ENCODE measurements around the gene RSU1.

RSU1 gene

DNA sequence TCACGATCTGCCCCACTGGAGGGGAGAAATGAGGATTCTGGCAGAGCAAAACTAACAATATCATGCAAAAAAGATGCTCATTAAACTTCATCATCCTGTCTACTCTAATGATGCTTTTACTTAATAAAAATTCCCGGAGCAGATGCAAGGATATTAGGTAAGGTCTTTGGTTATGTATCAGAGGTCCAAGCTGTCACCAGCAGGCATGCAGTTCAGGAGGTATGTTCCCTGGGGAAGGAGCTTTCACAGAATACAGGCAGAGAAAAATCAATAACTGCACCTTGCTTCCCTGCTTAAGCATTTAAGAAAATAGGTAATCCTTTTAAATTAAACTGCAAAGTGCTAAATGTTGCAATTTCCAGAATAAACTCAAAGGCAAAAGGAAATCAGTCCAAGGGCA lies 213.9 kb downstream of the RSU1 start:
- ATAC-seq (replicated peaks) (no peak), DNase-seq (no peak)
- Mint-ChIP-seq H3K4me1 (ENCODE audit: low read depth in 2 of 2) (no peaks in the 10 kb centered on the region), H3K27ac (no peak overlapping the region), H3K9me3 (no peaks in the 10 kb centered on the region), H3K4me3 (no peak overlapping the region), H3K27me3 (no peaks in the 10 kb centered on the region), H3K36me3 (ENCODE audit: insufficient read depth) (peaks cover 1% of the 10 kb centered on the region)

DNA sequence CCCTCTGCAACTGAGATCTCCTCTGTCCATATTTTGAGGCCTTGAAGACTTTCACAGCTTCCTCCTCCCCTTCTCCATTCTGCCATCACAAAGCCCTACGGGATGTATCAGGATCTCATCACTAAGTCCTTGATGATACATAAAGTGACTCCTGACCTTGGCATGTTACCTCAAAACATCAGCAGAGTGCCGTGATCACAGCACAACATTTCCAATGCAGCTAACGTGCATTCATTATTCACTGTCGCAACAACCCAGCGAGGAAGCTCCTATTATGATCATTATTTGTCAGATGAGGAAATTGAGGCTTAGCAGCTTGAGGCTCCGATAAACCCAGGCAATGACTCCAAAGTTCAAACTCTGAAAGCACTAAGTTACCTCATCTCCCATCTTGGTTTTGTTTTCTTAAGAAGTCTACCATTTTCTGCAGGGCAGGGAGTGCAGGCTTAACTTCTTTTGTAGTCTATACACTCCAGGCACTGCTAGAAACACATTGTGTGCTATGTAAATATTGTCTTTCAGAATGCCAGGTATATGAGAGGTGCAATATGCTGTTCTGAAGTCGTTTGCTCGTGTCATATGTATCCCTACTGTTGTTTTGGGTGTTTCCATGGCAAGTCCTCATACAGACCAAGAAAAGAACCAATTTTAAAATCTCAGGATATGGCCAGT lies 215.0 kb downstream of the RSU1 start:
- no peaks in the 10 kb centered on the region for H3K27me3 Mint-ChIP-seq
- H3K4me3 Mint-ChIP-seq = no peak overlapping the region
- H3K27ac Mint-ChIP-seq = no peak overlapping the region
- DNase-seq (no peak), ATAC-seq (replicated peaks) (no peak)
- H3K4me1 Mint-ChIP-seq (ENCODE audit: low read depth in 2 of 2) = no peaks in the 10 kb centered on the region
- H3K36me3 Mint-ChIP-seq (ENCODE audit: insufficient read depth) = peaks cover 3% of the 10 kb centered on the region
- no peaks in the 10 kb centered on the region for H3K9me3 Mint-ChIP-seq

DNA sequence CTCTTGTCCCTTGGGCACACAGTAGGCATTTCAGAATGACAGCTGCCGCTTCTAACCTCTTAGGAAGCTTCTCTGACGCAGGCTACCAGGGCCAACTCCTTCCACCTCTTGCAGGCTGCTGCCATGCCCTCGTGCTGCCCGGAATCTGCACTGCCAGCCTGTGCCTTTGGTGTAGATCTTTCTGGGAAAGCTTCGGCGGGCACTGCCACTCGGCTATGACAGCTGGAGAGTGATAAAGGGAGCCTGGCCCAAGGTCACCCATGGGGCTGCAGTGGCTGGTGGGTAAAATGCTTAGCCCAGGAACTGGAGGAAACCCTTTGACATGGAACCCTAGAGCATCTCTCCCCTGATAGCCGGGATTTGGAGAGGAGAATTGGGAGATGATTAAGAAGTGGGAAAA lies 217.6 kb downstream of the RSU1 start:
- no peak overlapping the region for H3K27ac Mint-ChIP-seq
- H3K4me1 Mint-ChIP-seq (ENCODE audit: low read depth in 2 of 2) = no peaks in the 10 kb centered on the region
- DNase-seq = no peak
- no peak overlapping the region for H3K4me3 Mint-ChIP-seq
- H3K36me3 Mint-ChIP-seq (ENCODE audit: insufficient read depth) = peaks cover 3% of the 10 kb centered on the region
- no peaks in the 10 kb centered on the region for H3K9me3 Mint-ChIP-seq
- no peak for ATAC-seq (replicated peaks)
- H3K27me3 Mint-ChIP-seq = no peaks in the 10 kb centered on the region

DNA sequence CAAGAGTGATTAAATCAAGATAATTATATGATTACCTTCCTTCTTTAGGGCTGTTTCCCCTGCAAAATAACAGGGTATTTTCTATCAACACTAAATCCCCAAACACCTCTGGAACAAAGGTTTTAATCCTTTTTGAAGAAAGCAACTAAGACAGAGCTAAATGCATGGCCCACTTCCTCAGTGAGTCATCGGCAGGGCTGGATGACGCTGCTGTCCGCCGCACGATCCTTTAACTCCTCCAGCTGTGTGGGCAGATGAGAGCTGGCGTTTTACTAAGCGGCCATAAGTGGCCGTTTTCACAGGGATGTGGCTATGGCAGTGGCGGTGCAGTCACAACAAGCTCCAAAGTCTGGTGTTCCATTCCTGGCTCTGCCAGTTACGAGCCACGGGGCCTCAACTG lies 219.6 kb downstream of the RSU1 start:
- H3K27me3 Mint-ChIP-seq = no peaks in the 10 kb centered on the region
- H3K27ac Mint-ChIP-seq = no peak overlapping the region
- H3K9me3 Mint-ChIP-seq = no peaks in the 10 kb centered on the region
- ATAC-seq (replicated peaks) (no peak), DNase-seq (no peak)
- no peaks in the 10 kb centered on the region for H3K4me1 Mint-ChIP-seq (ENCODE audit: low read depth in 2 of 2)
- peaks cover 11% of the 10 kb centered on the region for H3K36me3 Mint-ChIP-seq (ENCODE audit: insufficient read depth)
- no peak overlapping the region for H3K4me3 Mint-ChIP-seq

DNA sequence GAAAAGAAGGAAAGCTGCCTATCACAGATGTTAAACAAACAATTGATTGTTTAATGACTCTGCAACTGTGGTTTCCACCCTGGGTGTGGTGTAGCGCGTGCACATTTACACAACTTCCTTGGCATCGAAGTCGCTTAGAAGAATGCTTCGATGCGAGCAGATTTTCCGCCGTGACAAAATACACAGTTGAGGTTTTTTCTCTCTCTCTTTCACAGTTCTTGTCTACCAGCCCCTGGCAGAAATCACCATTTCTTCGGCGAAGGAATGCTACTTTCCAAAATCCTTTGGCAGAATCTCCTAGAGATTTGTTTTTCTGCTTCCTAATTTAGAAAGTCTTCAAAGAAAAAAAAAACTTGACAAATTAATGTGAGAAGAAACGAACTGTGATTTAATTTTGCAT lies 224.8 kb downstream of the RSU1 start:
- no peaks in the 10 kb centered on the region for H3K4me1 Mint-ChIP-seq (ENCODE audit: low read depth in 2 of 2)
- H3K36me3 Mint-ChIP-seq (ENCODE audit: insufficient read depth) = peaks cover 16% of the 10 kb centered on the region
- ATAC-seq (replicated peaks) (no peak), DNase-seq (no peak)
- H3K4me3 Mint-ChIP-seq = no peak overlapping the region
- H3K27ac Mint-ChIP-seq = no peak overlapping the region
- H3K9me3 Mint-ChIP-seq = no peaks in the 10 kb centered on the region
- H3K27me3 Mint-ChIP-seq = no peaks in the 10 kb centered on the region

DNA sequence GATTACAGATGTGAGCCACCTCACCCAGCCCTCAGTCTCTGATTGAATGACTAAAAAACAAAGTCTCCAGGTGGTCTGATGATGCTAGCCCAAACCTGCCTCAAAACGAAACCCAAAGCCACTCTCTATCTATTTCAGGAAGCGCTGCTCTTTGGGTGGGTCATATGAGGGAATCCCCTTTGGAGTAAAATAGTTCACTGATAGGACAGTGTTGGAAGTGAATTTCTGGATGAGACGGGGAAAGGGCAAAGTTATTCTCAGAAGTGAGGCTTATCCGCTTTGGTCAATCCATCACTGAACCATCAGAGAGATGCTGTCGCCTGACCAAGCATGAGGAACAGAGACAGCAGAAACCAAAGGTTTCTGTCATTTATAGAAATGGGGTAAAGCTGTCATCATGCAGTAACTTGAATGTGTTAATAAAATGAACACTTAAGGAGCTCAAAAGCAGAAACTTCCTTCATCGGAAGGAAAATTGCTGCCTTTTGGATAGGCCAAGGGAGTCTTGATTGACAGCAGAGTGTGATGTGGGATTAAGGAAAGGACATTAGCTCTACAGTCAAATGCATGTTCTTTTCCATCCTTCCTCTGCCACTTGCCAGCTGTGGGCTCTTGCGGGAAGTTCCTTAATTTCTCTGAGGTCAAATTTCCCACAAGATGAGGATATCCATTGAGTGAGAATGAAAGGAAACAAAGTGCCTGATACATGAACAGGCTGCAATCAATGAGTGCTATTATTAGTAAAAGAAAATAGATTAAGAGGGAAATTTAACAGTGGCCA lies 230.7 kb downstream of the RSU1 start:
- peaks cover 5 to 6% of the 10 kb centered on the region in 2 donors for H3K4me1 Mint-ChIP-seq (ENCODE audit: low read depth in 2 of 2)
- no peak overlapping the region for H3K27ac Mint-ChIP-seq
- ATAC-seq (replicated peaks) = no peak
- no peaks in the 10 kb centered on the region for H3K9me3 Mint-ChIP-seq
- no peak overlapping the region for H3K4me3 Mint-ChIP-seq
- peaks cover 4 to 12% of the 10 kb centered on the region in 2 donors for H3K27me3 Mint-ChIP-seq
- no peak for DNase-seq
- no peaks in the 10 kb centered on the region for H3K36me3 Mint-ChIP-seq (ENCODE audit: insufficient read depth)

DNA sequence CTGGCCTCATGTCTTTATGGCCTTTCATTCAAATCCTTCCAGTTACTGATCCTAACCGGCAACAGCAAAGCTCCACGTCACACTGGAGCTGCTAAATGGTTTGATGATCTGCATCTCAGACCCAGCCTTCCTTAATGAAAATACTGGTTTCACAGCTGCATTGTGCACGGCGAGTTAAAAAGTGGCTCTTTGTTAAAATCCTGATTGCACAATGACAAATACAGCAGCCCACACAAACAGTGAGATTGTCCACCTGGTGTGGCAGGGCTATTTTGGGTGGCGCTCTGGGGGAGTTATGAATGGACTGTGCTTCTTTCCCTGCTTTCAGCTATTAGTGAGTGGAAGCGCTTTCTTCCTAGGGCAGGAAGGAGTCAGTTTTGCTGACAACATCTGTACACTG lies 232.1 kb downstream of the RSU1 start:
- no peaks in the 10 kb centered on the region for H3K36me3 Mint-ChIP-seq (ENCODE audit: insufficient read depth)
- H3K4me3 Mint-ChIP-seq = no peak overlapping the region
- H3K27ac Mint-ChIP-seq = no peak overlapping the region
- H3K9me3 Mint-ChIP-seq = no peaks in the 10 kb centered on the region
- H3K27me3 Mint-ChIP-seq = peaks cover 6 to 26% of the 10 kb centered on the region in 2 donors
- peaks cover 5 to 6% of the 10 kb centered on the region in 2 donors for H3K4me1 Mint-ChIP-seq (ENCODE audit: low read depth in 2 of 2)
- DNase-seq (no peak), ATAC-seq (replicated peaks) (no peak)

GRCh38 chr10:16583382-16583781 lies 233.8 kb downstream of the RSU1 start:
- ATAC-seq (replicated peaks) (no peak), DNase-seq (no peak)
- Mint-ChIP-seq H3K36me3 (ENCODE audit: insufficient read depth) (no peaks in the 10 kb centered on the region), H3K4me1 (ENCODE audit: low read depth in 2 of 2) (peaks cover 5 to 6% of the 10 kb centered on the region in 2 donors), H3K27ac (no peak overlapping the region), H3K4me3 (no peak overlapping the region), H3K9me3 (no peaks in the 10 kb centered on the region), H3K27me3 (peaks cover 18 to 39% of the 10 kb centered on the region in 2 donors)

- Mint-ChIP-seq H3K4me3 (no peak overlapping the region), H3K4me1 (ENCODE audit: low read depth in 2 of 2) (peaks cover 2 to 4% of the 10 kb centered on the region in 2 donors), H3K9me3 (no peaks in the 10 kb centered on the region), H3K36me3 (ENCODE audit: insufficient read depth) (peaks cover 3% of the 10 kb centered on the region), H3K27me3 (peaks cover 24 to 39% of the 10 kb centered on the region in 2 donors), H3K27ac (no peak overlapping the region)
- no peak for ATAC-seq (replicated peaks)
- DNase-seq = no peak
These were observed 236.0 kb downstream of the RSU1 start for GRCh38 chr10:16581202-16581601.

GRCh38 chr10:16570731-16571130 lies 246.5 kb downstream of the RSU1 start:
- ATAC-seq (replicated peaks) (no peak), DNase-seq (no peak)
- Mint-ChIP-seq H3K27ac (no peak overlapping the region), H3K4me3 (peak overlapping the region; percentile 24 to 41), H3K9me3 (no peaks in the 10 kb centered on the region), H3K27me3 (peaks cover 31 to 32% of the 10 kb centered on the region in 2 donors), H3K4me1 (ENCODE audit: low read depth in 2 of 2) (peaks cover 5 to 8% of the 10 kb centered on the region in 2 donors), H3K36me3 (ENCODE audit: insufficient read depth) (no peaks in the 10 kb centered on the region)

- H3K9me3 Mint-ChIP-seq = no peaks in the 10 kb centered on the region
These were observed 250.9 kb downstream of the RSU1 start for GRCh38 chr10:16566202-16566805.

DNA sequence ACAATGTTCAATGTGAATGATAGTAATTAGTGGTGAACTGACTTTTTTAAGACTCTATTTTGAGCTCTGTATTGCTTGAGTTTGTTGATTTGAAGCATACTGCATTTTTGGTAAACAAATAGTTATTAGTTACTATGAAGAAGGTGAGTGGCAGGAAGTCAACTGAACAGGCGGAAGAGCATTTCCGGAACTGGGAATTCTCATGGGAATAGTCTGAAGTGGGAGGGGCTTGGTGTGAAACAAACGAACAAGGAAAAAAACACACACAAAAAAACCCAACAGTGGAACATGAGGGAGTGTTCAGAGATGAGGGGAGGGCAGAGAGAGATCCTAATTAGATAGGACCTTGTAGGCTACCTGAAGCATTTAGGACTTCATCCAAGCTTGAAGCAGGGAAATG lies 251.6 kb downstream of the RSU1 start:
- H3K27ac Mint-ChIP-seq = no peak overlapping the region
- ATAC-seq (replicated peaks) (no peak), DNase-seq (no peak)
- no peaks in the 10 kb centered on the region for H3K9me3 Mint-ChIP-seq
- peaks cover 1 to 4% of the 10 kb centered on the region in 2 donors for H3K4me1 Mint-ChIP-seq (ENCODE audit: low read depth in 2 of 2)
- H3K36me3 Mint-ChIP-seq (ENCODE audit: insufficient read depth) = no peaks in the 10 kb centered on the region
- H3K27me3 Mint-ChIP-seq = peaks cover 33 to 40% of the 10 kb centered on the region in 2 donors
- H3K4me3 Mint-ChIP-seq = no peak overlapping the region

More at GRCh38 chr10:16566202-16566805, 250.9 kb downstream of the RSU1 start:
- no peak for ATAC-seq (replicated peaks)
- Mint-ChIP-seq H3K4me1 (ENCODE audit: low read depth in 2 of 2) (peaks cover 5 to 8% of the 10 kb centered on the region in 2 donors), H3K36me3 (ENCODE audit: insufficient read depth) (no peaks in the 10 kb centered on the region), H3K27ac (no peak overlapping the region), H3K4me3 (no peak overlapping the region), H3K27me3 (peaks cover 37% of the 10 kb centered on the region in 2 donors)
- no peak for DNase-seq

- H3K4me3 Mint-ChIP-seq = no peak overlapping the region
- no peaks in the 10 kb centered on the region for H3K36me3 Mint-ChIP-seq (ENCODE audit: insufficient read depth)
- ATAC-seq (replicated peaks) (no peak), DNase-seq (no peak)
- H3K9me3 Mint-ChIP-seq = no peaks in the 10 kb centered on the region
- H3K4me1 Mint-ChIP-seq (ENCODE audit: low read depth in 2 of 2) = peaks cover 0 to 3% of the 10 kb centered on the region in 2 donors
- H3K27ac Mint-ChIP-seq = no peak overlapping the region
- H3K27me3 Mint-ChIP-seq = peaks cover 44 to 58% of the 10 kb centered on the region in 2 donors
These were observed 254.3 kb downstream of the RSU1 start for GRCh38 chr10:16562891-16563290.

All from effector memory CD8-positive, alpha-beta T cell (primary cell).